ENCODE data around the gene LDLRAD2. TPM values are rescaled to one million over a fixed set of nuclear protein-coding genes. Genes with fewer than 3 reads are reported as not detected.

Gene LDLRAD2
- total and polyA plus RNA-seq, 9 of the 15 experiments (the other 6 are each of a cell fraction or from before 2014, with no cell fraction given), result 0.45 to 0.48 TPM; not detected in 7

DNA sequence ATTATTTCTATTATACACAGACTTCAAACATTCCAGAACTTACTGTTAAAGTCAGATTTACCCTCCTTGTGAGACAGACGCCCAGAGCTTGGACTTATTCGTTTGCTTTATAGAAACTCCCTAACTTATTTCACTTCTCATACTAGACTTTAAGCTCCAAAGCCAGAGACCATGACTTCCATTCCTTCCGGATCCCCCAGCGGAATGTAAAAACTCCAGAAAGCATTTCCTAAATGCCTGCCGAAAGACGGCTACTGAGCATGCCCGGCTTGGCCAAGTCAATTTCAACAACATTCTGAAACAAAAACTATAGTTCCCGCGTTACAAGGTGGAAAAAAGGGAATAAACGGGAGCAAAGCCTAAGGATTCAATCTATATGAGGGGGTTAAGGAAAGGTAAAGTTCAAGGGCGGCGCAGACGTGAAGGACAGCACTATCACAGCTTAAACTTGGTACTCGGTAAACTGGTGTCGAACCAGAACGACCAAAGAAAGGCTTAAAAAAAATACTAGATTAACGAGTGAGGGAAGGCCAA lies 30.2 kb upstream of the LDLRAD2 start (continued):
- TF ChIP-seq SP1 (CRISPR knock-in tag; IDR thresholded peaks at IDR 0.05), result no peak
- no peak for TF ChIP-seq ZNF224 (CRISPR knock-in tag; IDR thresholded peaks at IDR 0.05)
- no peak for TF ChIP-seq BRD4 (IDR thresholded peaks at IDR 0.05)
- TF ChIP-seq ZNF444 (CRISPR knock-in tag; IDR thresholded peaks at IDR 0.05), result no peak
- no peak for TF ChIP-seq FOXJ3 (CRISPR knock-in tag; IDR thresholded peaks at IDR 0.05)
- TF ChIP-seq TCF7L2 (IDR thresholded peaks at IDR 0.05; ENCODE audit: low read depth, low read length), result no peak
- TF ChIP-seq, protein P1, sequence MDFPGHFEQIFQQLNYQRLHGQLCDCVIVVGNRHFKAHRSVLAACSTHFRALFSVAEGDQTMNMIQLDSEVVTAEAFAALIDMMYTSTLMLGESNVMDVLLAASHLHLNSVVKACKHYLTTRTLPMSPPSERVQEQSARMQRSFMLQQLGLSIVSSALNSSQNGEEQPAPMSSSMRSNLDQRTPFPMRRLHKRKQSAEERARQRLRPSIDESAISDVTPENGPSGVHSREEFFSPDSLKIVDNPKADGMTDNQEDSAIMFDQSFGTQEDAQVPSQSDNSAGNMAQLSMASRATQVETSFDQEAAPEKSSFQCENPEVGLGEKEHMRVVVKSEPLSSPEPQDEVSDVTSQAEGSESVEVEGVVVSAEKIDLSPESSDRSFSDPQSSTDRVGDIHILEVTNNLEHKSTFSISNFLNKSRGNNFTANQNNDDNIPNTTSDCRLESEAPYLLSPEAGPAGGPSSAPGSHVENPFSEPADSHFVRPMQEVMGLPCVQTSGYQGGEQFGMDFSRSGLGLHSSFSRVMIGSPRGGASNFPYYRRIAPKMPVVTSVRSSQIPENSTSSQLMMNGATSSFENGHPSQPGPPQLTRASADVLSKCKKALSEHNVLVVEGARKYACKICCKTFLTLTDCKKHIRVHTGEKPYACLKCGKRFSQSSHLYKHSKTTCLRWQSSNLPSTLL (IDR thresholded peaks at IDR 0.05), result no peak
- TF ChIP-seq TAL1 (IDR thresholded peaks at IDR 0.05), result no peak
- TF ChIP-seq CTBP1 (IDR thresholded peaks at IDR 0.05; ENCODE audit: borderline replicate concordance), result no peak
- no peak for TF ChIP-seq ZNF717 (CRISPR knock-in tag; IDR thresholded peaks at IDR 0.05)
- TF ChIP-seq DIDO1 (tag; IDR thresholded peaks at IDR 0.05; ENCODE audit: low read depth), result no peak
- TF ChIP-seq, protein P2, sequence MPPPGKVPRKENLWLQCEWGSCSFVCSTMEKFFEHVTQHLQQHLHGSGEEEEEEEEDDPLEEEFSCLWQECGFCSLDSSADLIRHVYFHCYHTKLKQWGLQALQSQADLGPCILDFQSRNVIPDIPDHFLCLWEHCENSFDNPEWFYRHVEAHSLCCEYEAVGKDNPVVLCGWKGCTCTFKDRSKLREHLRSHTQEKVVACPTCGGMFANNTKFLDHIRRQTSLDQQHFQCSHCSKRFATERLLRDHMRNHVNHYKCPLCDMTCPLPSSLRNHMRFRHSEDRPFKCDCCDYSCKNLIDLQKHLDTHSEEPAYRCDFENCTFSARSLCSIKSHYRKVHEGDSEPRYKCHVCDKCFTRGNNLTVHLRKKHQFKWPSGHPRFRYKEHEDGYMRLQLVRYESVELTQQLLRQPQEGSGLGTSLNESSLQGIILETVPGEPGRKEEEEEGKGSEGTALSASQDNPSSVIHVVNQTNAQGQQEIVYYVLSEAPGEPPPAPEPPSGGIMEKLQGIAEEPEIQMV (tag; conservative IDR thresholded peaks at IDR 0.05; ENCODE audit: low read depth), result 0 out of 2 replicates have a peak, but pooled peaks have one; percentile 28
- TF ChIP-seq ZNF766 (CRISPR knock-in tag; conservative IDR thresholded peaks at IDR 0.05), result 0 out of 2 replicates have a peak, but pooled peaks have one; percentile 51
- TF ChIP-seq HNRNPLL (IDR thresholded peaks at IDR 0.05; ENCODE audit: low read depth, low read length, poor library complexity, severe bottlenecking), result no peak
- TF ChIP-seq, protein P3, sequence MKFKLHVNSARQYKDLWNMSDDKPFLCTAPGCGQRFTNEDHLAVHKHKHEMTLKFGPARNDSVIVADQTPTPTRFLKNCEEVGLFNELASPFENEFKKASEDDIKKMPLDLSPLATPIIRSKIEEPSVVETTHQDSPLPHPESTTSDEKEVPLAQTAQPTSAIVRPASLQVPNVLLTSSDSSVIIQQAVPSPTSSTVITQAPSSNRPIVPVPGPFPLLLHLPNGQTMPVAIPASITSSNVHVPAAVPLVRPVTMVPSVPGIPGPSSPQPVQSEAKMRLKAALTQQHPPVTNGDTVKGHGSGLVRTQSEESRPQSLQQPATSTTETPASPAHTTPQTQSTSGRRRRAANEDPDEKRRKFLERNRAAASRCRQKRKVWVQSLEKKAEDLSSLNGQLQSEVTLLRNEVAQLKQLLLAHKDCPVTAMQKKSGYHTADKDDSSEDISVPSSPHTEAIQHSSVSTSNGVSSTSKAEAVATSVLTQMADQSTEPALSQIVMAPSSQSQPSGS (CRISPR knock-in tag; IDR thresholded peaks at IDR 0.05), result no peak
- TF ChIP-seq PHB2 (IDR thresholded peaks at IDR 0.05; ENCODE audit: low read depth), result no peak
- no peak for TF ChIP-seq GTF2F1 (IDR thresholded peaks at IDR 0.05; ENCODE audit: low read depth, low read length)
- TF ChIP-seq POLR2B (IDR thresholded peaks at IDR 0.05; ENCODE audit: low read depth, partially characterized antibody), result peak; percentile 3
- no peak for TF ChIP-seq SPI1 (IDR thresholded peaks at IDR 0.05; ENCODE audit: borderline replicate concordance, low read depth, low read length)
- TF ChIP-seq, protein P4, sequence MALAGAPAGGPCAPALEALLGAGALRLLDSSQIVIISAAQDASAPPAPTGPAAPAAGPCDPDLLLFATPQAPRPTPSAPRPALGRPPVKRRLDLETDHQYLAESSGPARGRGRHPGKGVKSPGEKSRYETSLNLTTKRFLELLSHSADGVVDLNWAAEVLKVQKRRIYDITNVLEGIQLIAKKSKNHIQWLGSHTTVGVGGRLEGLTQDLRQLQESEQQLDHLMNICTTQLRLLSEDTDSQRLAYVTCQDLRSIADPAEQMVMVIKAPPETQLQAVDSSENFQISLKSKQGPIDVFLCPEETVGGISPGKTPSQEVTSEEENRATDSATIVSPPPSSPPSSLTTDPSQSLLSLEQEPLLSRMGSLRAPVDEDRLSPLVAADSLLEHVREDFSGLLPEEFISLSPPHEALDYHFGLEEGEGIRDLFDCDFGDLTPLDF (CRISPR knock-in tag; IDR thresholded peaks at IDR 0.05), result 0 out of 2 replicates have a peak, but pooled peaks have one; percentile 41
- TF ChIP-seq ZZZ3 (IDR thresholded peaks at IDR 0.05), result no peak
- no peak for TF ChIP-seq ZNF232 (CRISPR knock-in tag; IDR thresholded peaks at IDR 0.05)
- TF ChIP-seq, protein P5, sequence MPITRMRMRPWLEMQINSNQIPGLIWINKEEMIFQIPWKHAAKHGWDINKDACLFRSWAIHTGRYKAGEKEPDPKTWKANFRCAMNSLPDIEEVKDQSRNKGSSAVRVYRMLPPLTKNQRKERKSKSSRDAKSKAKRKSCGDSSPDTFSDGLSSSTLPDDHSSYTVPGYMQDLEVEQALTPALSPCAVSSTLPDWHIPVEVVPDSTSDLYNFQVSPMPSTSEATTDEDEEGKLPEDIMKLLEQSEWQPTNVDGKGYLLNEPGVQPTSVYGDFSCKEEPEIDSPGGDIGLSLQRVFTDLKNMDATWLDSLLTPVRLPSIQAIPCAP (CRISPR knock-in tag; IDR thresholded peaks at IDR 0.05; ENCODE audit: borderline replicate concordance), result no peak
- TF ChIP-seq ZBED1 (IDR thresholded peaks at IDR 0.05), result 0 out of 2 replicates have a peak, but pooled peaks have one; percentile 14

Measured in K562 (cell line).